ENCODE data around the gene GUCY1A1.

GUCY1A1 gene

GRCh38 chr4:155659176-155659575 is 7.5 kb upstream of the GUCY1A1 start:
- no peak for FAIRE-seq

GRCh38 chr4:155660436-155660835 is 6.2 kb upstream of the GUCY1A1 start:
- no peak for FAIRE-seq

DNA sequence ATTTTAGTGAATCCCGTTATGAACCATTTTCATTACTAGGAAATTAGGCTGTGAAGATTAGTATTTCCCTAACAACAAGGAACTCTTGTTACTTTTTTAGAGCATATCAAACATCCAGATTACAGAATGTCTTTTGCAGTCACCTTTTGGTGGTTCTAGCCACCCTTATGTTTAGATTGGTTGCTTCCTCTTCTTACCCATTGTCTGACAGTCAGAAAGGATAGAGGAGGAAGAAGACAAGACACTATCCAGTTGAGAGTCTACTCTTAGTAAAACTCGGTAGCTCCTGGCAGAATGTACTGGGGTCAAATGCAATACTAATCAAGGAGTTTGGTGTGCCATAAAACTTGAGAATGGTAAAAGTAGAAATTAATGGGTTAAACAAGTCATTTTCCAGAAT is 1.6 kb upstream of the GUCY1A1 start:
- FAIRE-seq: no peak

GRCh38 chr4:155667222-155667567 is 547 bp downstream of the GUCY1A1 start:
- no peak for FAIRE-seq

DNA sequence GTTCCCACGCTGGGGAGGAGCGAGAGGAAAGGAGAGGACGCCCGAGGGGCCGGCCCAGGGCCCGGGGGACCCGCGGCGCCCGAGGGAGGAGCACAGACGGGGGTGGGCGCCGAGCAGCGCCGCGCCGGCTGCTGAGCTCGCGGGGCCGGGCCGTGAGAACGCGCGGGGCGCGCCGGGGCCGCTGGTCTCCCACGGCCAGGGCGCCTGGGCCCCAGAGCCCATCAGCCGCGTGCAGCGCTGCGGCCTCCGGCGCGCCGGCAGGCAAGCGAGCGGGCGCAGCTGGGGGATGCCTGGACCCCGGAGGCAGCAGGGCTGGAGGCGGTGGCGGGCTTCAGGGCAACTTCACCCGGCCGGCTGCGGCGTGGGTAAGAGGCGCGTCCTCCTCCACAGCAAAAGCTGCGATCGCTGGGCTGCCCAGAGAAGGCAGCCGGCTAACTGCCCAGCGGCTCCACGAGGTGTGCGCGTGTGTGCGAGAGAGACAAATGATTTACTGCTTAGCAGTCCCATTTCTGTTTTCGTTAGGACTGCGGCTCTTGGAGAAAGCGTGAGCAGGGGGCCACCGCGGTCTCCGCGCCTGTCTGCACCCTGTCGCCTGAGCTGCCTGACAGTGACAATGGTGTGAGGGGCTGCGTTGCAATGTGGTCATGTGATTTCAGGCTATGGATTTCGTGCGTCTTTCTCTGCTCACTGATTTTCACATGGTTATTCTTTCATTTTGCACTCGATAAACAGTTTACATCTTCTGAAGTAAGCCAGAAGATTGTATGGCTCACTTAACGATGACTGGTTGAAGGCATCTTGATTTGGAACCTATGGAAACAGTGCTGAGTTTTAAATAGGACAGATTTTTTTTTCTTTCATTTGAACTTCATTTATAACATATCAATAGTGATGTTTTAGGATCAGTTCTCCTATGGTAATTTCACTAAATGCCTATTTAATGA is 1.2 kb downstream of the GUCY1A1 start:
- no peak for FAIRE-seq

DNA sequence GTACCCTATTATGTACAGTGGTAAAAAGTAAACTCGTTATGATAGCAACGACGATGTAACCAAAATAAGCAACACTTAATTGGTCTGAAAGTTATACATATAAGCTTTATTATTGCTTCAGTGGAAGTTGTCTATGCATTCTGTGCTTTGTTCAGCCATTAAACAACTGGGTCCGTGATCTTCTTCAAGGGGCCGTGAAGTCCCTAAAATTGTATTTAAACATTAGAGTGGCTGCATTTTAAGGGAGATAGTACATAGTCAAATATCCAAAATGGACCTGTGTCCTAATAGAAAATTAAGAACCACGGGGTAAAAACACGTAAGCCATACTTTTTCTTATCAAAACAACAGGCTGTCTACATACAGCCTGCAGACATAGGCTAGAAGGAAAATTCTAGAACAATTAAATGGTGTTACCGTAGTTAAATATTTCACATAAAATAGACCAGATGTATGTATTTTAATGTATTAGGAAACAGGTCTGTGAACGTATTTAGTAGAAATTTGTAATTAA is 2.1 kb downstream of the GUCY1A1 start:
- FAIRE-seq: no peak

- no peak for FAIRE-seq
These were observed 5.7 kb downstream of the GUCY1A1 start for GRCh38 chr4:155672342-155672741.

DNA sequence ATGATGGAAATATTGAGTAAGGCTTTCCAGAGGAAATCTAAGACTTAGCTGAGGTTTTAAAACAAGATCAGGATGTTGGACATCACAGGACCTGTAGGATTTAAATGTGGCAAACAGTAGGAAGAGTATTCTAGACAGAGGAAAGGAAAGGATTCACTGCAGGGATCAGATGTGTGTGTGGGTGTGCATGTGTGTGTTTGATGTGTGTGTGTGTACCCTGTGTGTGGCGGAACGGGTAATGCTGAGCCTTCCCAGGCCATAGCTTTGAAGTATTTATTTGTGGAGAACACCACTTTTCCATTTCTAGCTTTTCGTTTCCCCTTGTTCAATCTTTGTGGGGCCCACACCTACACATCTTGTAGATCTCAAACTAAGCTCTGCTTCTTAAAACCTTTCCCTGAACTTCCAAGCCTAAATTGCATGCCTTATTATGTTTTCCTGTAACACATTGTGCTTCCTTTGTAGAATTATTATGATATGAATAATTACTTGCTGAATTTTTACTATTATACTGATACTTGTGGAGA is 6.9 kb downstream of the GUCY1A1 start:
- FAIRE-seq: no peak

GRCh38 chr4:155674669-155675071 is 8.0 kb downstream of the GUCY1A1 start:
- no peak for FAIRE-seq

- no peak for FAIRE-seq
These were observed 9.2 kb downstream of the GUCY1A1 start for GRCh38 chr4:155675709-155676429.

- no peak for FAIRE-seq
These were observed 9.8 kb downstream of the GUCY1A1 start for GRCh38 chr4:155676430-155676825.

DNA sequence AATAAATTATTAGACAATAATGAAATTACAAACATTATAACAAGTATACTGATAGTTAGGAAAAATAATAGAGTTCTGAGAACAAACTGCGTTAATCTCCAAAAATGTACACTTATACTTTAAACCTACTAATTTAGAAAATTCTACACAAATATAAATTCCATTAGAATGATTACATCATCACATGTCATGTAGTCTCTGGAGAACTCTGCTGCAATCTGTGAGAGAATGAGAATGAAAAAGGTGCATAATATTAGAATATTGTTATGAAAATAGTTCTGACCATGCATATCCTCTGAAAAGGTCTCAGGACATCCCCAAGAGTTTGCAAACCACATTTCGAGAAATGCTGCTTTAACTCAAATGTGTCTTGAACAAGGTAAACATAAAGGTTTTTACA is 11.4 kb downstream of the GUCY1A1 start:
- peak; percentile 58 for FAIRE-seq

DNA sequence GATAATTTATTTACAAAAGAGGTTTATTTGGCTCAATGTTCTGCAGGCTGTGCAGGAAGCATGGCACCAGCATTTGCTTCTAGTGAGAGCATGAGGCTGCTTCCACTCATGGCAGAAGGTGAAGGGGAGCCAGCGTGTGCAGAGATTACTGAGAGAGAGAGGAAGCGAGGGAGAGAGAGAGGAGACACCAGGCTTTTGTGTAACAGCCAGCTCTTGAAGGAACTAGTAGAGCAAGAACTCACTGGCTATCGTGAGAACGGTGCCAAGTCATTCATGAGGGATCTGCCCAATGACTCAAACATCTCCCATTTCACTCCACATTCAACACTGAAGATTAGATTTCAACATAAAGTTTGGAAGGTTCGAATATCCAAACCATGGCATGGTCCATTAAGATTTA is 12.7 kb downstream of the GUCY1A1 start:
- FAIRE-seq: no peak

DNA sequence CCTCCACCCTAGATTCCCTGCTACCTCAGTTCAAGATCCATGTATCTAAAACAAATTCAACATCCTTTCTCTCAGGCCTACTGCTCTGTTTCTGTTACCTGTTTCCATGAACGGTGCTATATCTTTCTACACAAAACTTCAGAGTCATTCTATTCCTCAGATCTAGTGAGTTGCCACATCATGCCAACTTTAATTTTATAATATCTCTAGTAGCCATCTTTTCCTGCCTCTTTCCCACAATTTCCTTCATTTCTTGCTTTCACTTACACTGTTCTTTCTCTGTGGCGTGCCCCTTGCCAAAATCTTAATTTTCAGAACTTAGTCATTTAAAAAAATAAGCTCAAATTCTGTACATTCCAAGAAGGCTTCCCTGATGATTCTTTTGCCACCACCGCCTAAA is 15.2 kb downstream of the GUCY1A1 start:
- FAIRE-seq: no peak

GRCh38 chr4:155684423-155684822 is 17.8 kb downstream of the GUCY1A1 start:
- no peak for FAIRE-seq

GRCh38 chr4:155684892-155685541 is 18.4 kb downstream of the GUCY1A1 start:
- no peak for FAIRE-seq

- no peak for FAIRE-seq
These were observed 20.8 kb downstream of the GUCY1A1 start for GRCh38 chr4:155687380-155687982.

- no peak for FAIRE-seq
These were observed 21.6 kb downstream of the GUCY1A1 start for GRCh38 chr4:155688211-155688610.

DNA sequence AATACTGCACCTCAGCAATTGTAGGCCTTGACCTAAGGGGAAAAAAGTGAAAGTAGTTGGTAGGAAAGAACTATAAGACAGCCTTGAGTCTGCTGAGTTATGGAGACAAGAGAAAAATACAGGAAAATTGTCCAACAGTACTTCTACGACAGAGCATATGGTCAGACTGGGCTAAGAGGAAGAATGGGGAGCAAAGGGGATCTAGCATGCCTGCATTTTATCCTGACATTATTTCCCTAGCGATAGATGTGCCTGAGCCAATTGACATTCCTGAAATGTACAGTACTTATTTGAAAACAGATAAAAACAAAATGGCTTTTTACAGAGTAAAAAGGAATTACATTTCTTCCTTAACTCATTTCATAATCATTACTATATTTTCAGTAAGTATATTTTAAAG is 22.2 kb downstream of the GUCY1A1 start:
- no peak for FAIRE-seq

GRCh38 chr4:155690044-155690837 is 23.6 kb downstream of the GUCY1A1 start:
- no peak for FAIRE-seq

GRCh38 chr4:155692361-155692760 is 25.7 kb downstream of the GUCY1A1 start:
- no peak for FAIRE-seq

All from colon (tissue), 2 donors.